HL-60 (cell line): Measurements from ENCODE around the gene MCF2.

Source experiments
- CTCF ChIP-seq: IDR thresholded peaks from one replicate; pipeline ENCODE4 v1.5.1; 2011; ENCODE audit warnings: low read length, control low read depth, inconsistent platforms; ENCODE audit not compliant: insufficient read depth
- POLR2AphosphoS5 ChIP-seq: IDR thresholded peaks from 2 replicates; pipeline ENCODE4 v1.6.1; 2012; ENCODE audit warnings: low read depth
- REST ChIP-seq: IDR thresholded peaks from 2 replicates; pipeline ENCODE4 v1.6.1; 2012; ENCODE audit warnings: low read depth; ENCODE audit not compliant: insufficient replicate concordance

GRCh38 chrX:139751053-139751452 is 43.1 kb upstream of the MCF2 start:
- TF ChIP-seq CTCF (no peak), POLR2AphosphoS5 (no peak), REST (no peak)
